NCI-H146 treated with DMSO at 0.1 percent for 48 hours (cell line): ENCODE measurements around the gene ASIC2.
A peak's percentile ranks its signal among the peaks of the same experiment; 100 is the strongest.

Experiments
- DNase-seq: peaks from one replicate; lab custom pipeline; 2025; ENCODE audit not compliant: unreplicated experiment; lab: John Stamatoyannopoulos, UW

ASIC2 gene

DNA sequence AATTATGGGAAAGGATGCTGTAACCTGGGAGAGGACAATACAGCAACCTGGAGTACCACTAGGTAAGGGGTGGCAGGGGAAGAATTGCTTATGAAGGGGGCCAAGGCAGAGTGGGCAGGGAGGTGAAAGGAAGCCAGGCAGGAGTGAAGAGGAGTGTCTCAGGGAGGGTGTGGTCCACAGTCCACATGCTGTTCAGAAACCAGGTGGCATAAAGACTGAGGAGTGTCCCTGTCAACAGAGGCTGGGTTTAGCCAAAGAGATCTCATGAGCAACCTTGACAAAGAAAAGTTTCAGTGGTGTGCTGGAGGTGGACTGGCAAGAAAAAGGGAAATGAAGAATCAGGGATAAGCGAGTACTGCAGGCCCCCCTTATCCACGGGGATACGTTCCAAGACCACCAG is 213.0 kb downstream of the ASIC2 start:
- DNase-seq: no peak

DNA sequence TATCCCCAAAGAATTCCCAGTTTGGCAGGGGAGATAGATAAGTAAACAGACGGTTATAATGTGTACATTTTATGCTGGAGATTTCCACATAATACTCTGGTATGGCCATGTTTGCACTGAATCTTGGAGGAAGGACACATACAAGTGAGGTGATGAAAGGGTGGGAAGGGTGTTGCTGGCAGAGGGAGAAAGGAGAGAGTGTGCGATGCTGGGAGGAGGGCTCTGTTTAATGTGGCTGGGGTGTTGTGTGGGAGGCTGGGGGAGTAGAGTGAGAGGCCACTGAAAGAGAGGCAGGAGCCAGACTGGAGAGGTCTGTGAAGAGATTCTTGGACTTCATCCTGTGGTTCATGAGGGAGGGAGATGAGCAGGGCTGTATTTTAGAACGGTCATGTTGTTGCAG is 213.9 kb downstream of the ASIC2 start:
- no peak for DNase-seq

- DNase-seq: no peak
Observed at GRCh38 chr17:33076979-33077378, 216.1 kb downstream of the ASIC2 start.

DNA sequence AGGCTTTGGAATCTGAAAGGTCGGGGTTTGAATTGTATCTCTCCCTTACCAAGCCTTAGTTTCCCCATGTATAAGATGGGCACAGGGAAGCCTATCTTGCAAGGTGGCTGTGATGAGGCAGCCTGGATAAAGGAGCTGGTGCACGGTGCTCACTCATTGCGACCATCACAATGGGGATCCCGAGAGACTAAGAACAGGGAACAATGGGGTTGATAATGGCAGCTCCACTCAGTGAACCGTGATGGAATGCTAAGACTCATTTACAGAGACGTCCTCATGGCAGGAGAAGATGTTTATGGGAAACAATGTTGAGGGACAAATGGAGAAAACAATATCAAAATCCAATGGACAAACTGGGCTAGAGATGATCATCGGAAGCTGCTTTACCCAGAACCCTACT is 219.7 kb downstream of the ASIC2 start:
- no peak for DNase-seq

GRCh38 chr17:33072421-33073161 is 220.5 kb downstream of the ASIC2 start:
- DNase-seq: no peak

DNA sequence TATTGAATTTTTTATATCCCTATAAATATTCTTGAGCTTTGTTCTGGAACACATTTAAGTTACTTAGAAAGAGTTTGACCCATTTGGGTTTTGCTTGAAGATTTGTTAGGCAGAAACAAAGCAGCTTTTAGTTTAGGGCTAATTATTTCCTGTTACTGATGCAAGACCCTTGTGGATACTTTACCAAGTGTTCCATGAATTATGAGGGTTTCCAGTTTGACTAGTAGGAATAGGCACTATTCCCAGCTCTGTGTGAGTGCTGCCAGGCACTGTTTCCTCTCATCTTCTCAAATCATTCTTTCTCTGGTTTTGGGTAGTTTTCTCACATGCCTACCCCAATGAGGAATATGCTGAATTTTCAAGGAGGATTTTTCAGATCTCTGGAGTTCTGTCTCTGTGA is 221.4 kb downstream of the ASIC2 start:
- no peak for DNase-seq

GRCh38 chr17:33057564-33057963 is 235.5 kb downstream of the ASIC2 start:
- no peak for DNase-seq

GRCh38 chr17:33056399-33057146 is 236.5 kb downstream of the ASIC2 start:
- no peak for DNase-seq

GRCh38 chr17:33055746-33056145 is 237.3 kb downstream of the ASIC2 start:
- no peak for DNase-seq

DNA sequence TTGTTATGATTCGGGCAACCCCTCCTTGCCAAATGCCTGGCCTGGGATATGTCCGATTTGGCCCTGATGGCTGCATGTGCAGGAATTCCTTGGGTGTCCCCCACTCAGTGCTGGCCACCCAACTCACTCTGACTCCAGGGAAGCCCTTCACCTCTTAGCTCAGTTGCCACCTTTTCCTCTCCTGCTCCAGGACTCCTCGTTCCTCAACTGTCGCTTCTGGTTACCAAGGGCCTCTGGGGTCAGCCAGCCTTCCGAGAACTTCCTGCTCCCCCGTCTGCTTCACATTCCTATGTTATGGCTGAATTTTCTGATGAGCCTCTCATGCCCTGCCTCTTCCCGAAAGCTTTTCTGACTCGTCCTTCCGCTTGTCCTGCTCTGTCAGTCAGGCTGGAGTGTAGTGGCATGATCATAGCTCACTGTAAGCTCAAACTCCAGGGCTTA is 237.9 kb downstream of the ASIC2 start:
- DNase-seq: no peak

GRCh38 chr17:33054412-33054811 is 238.7 kb downstream of the ASIC2 start:
- DNase-seq: no peak

- no peak for DNase-seq
Observed at GRCh38 chr17:33053676-33054075, 239.4 kb downstream of the ASIC2 start.

GRCh38 chr17:33052856-33053255 is 240.2 kb downstream of the ASIC2 start:
- no peak for DNase-seq

- no peak for DNase-seq
Observed at GRCh38 chr17:33050611-33051140, 242.4 kb downstream of the ASIC2 start.

- peak; percentile 1 for DNase-seq
Observed at GRCh38 chr17:33049781-33050414, 243.2 kb downstream of the ASIC2 start.

DNA sequence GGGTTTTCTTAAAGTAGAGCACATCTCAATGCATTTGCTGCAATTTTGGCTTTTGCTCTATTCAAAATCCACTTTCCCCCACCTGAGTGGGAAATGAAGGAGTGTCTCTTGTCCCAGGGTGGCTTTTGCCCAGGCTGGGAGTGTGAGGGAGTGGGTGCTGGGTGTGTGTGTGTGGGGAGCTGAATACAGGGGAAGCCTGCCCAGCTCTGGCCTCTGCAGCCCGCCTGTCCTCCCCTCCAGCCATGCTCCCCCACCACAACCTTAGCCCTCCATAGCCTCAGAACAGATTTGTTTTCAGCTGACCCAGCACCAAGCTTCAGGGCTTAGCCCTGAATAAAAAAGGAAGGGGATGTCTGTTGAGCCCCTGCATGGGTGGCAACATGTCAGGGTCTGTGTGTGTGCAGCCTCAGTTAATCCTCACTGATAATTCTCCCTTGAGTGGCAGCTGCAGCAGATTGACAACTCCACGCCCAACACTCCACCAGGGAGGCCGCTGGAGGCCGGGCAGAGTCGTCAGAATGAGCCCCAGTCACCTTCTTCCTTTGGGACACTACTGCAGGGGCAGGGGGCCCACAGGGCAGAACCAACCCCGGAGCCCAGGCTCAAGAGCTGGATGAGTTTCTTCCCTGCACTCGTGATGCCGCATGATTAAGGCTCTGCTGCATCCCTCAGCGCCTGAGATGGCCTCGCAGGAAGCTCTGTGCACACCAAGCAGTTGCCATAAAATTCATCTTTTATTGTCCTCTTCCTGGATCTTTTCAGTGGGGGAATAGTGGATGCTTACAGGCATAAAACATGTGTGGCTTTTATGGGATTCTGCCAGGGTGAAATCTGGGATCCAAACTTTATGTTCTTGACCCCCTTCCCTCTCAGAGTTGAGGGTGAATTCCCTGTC is 246.5 kb downstream of the ASIC2 start:
- no peak for DNase-seq

GRCh38 chr17:33045216-33045615 is 247.9 kb downstream of the ASIC2 start:
- DNase-seq: no peak

DNA sequence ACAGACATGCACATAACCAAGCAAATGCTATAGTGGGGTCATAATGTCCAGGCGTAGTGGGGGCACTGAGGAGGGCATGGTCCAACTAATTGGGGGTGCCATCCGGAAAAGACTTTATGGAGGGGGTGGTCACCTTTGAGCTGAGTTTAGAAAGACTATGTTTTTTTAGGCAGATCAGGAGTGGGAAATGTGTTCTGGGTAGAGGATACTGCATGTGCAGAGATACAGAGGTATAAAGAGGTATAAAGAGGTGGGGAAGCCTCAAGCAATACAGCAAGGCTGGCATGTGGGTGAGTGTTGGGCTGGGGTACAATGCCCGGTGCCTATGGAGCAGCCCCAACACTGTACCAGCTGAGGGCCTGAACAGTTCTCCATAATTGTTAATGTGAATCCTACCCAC is 248.3 kb downstream of the ASIC2 start:
- DNase-seq: no peak

DNA sequence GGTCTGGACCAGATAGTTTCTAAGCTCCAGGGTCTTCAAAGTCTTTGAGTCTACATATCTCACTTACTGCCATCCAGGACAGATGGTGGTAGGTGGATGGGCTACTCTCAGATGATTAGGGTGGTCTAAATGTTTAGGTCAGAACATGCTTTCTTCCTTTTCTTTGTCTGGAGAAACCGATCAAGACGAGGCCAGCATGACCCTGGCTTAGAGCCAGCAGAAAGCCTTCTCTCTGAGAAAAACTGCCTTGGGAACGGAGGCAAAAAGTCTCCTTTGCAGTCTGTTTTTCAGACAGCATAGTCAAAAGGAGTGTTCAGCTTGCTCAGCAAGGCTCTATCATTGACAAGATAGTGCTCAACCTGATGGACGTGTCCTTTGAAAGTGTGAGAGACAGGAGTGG is 252.6 kb downstream of the ASIC2 start:
- no peak for DNase-seq

- DNase-seq: no peak
Observed at GRCh38 chr17:33039874-33040273, 253.2 kb downstream of the ASIC2 start.

- DNase-seq: no peak
Observed at GRCh38 chr17:33038740-33039139, 254.4 kb downstream of the ASIC2 start.
